OCI-LY3 (cell line): ENCODE results near the gene TMEM240.
"Not testable (repeated sequence)": the region's sequence is repeated elsewhere in the genome, so short reads cannot be mapped to it uniquely, and the experiment has no call there.

Experiments used
- CTCF ChIP-seq: fragments of 200-600, 300-600 bp; sonication (generic); IDR thresholded peaks from 2 replicates; pipeline ENCODE4 v1.5.1; 2014; ENCODE audit warnings: antibody characterized with exemption, low read length, low read depth
- EZH2phosphoT487 ChIP-seq: fragments of 200-600 bp; shearing (Covaris generic); IDR thresholded peaks from 2 replicates; pipeline ENCODE4 v1.6.1; 2018; ENCODE audit warnings: antibody characterized with exemption, mixed run types, low read depth

GRCh38 chr1:1523651-1524050 is 16.8 kb downstream of the TMEM240 start:
- TF ChIP-seq CTCF, EZH2phosphoT487: not testable (repeated sequence)
